Subcutaneous adipose tissue (tissue), 4 donors: ENCODE results near the gene GTF2E1. TPM values are rescaled to one million over a fixed set of nuclear protein-coding genes. Genes with fewer than 3 reads are reported as not detected.

Source experiments
- total RNA-seq, 4 donors: library from RNA; depleted of rRNA; stranded (reverse); fragments of >200 nt; gene quantifications; one replicate each; pipeline ENCODE4 v1.1.0, GENCODE V29; 2016
- TF ChIP-seq, protein P1 (sequence below): fragments of 450-650 bp; IDR thresholded peaks from one replicate; pipeline ENCODE4 v1.5.1; 2016; ENCODE audit warnings: low read depth, mild to moderate bottlenecking, control low read depth, antibody characterized with exemption, moderate library complexity

Gene GTF2E1
- total RNA-seq, 4 donors from 2014 or later = 10.2 to 16.0 (median 12.1) TPM

DNA sequence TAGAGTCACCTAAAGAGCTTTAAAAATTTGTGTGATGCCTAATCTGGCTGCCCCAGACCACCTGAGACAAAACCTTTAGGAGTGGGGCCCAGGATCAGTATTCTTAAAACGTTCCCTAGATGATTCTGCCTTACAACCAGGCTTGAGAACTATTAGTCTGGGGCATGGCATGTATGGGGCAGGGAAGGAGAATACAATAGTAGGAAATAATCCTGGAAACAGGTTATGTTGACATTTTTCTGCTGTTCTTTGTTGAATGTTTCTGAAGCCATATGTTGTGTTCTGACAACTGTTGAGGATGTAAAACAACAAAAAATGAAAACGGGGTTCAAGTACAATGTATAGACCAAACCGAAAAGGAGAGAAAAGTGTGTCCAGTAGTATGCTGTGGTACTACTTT is 2.9 kb downstream of the GTF2E1 start:
- TF ChIP-seq, protein P1, sequence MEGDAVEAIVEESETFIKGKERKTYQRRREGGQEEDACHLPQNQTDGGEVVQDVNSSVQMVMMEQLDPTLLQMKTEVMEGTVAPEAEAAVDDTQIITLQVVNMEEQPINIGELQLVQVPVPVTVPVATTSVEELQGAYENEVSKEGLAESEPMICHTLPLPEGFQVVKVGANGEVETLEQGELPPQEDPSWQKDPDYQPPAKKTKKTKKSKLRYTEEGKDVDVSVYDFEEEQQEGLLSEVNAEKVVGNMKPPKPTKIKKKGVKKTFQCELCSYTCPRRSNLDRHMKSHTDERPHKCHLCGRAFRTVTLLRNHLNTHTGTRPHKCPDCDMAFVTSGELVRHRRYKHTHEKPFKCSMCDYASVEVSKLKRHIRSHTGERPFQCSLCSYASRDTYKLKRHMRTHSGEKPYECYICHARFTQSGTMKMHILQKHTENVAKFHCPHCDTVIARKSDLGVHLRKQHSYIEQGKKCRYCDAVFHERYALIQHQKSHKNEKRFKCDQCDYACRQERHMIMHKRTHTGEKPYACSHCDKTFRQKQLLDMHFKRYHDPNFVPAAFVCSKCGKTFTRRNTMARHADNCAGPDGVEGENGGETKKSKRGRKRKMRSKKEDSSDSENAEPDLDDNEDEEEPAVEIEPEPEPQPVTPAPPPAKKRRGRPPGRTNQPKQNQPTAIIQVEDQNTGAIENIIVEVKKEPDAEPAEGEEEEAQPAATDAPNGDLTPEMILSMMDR = no peak

DNA sequence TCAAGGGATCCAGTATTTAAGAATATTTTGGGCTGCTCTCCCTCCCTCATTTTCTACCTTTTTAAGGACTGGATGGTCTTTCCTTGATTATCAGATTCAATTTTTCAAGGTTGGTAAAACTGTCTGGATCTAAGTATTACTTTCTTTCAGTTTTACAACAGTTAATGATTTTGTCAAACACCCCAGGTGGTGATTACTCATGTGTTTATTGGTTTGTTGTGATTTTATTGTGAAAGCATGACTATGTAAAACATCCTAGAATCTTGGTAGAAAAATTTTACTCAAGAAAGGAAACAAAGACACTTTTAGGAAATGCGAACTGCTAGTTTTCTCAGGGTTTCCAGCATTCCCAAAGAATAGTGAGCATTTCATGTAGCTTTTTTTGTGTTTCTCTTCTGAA is 7.3 kb downstream of the GTF2E1 start:
- TF ChIP-seq, protein P1 = no peak

DNA sequence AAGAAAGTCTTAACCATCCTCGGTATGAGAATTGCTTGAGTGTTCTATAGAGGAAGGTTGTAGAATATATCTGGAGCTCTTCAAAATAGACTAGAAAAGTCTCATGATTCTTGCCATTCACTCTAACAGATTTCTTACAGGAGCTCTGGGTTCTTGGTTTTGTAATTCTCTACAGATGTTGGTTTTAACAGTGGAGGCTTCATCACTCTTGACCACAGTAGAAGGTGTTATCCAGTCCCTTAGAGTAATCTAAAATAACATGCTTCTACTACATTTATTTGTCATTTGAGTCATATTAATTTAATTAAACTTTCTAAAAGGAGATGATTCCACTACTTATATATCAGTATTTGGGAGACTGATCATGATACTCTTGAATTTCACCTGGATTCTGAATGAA is 9.7 kb downstream of the GTF2E1 start:
- TF ChIP-seq, protein P1 = no peak

DNA sequence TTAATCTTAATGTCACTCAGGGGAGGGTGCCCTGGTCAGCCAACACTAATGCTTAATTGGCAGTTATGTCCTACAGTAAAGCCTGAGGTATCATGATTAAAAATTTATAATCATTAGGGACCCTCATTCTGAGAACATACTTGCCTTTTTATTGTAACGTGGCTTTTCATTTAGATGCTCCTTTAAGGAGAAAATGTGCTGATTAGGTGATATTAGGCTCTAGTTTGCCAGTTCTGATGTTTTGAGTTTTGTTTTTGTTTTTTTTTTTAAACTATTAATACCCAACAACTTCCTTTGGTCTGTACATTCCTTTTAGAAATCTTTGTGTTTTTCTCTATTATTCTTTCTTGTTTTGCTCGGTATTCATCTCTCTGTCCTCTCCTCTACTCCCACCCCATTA is 10.3 kb downstream of the GTF2E1 start:
- TF ChIP-seq, protein P1 = no peak

DNA sequence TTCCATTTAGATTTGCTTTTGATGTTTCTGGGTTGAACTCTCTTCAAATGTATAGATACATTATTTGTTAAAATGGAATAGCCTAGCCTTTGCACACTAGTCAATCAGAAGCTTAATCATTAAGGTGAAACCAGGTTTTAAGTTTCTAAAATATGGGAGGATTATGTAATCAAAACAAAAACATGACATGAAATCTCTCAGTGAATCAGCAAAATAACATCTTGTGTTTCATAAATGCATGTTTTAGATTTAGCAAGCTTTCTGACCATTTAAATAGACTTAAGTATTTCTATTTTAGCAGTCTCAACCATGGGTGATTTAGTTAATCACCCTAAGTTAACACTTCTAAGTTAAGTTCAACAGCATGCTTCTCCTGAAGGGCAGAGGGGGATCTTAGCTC is 11.3 kb downstream of the GTF2E1 start:
- TF ChIP-seq, protein P1 = no peak

DNA sequence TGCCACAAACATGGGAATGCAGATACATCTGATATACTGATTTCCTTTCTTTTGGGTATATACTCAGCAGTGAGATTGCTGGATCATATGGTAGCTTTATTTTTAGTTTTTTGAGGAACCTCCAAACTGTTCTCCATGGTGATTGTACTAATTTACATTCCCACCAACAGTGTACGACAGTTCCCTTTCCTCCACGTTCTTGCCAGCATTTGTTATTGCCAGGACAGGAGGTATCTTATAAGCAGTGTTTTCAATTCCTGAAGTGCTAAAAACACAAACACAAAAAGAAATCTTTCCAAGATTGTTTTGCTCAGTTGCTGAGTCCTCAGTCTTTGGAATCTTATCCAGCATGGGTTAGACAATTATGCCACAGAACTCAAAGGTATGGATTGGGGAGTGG is 13.5 kb downstream of the GTF2E1 start:
- TF ChIP-seq, protein P1 = no peak

DNA sequence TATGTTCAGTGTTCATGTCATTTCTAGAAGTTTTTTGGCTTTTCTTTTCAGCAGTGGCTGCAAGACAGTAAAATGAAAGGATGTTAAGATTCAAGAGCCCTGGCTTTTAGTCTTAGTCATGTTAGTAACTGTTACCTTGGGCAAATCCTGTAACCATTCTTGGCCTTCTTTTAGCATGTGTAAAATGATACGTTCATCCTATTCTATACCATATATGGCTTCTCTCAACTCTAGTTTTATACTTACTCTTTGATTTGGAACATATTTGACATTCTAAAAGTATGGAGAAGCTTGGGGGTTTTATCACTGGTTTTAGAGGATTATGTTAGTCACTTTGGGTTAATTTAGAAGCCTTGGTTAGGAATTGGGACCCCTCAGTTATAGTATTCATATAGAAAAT is 20.1 kb downstream of the GTF2E1 start:
- TF ChIP-seq, protein P1 = no peak

DNA sequence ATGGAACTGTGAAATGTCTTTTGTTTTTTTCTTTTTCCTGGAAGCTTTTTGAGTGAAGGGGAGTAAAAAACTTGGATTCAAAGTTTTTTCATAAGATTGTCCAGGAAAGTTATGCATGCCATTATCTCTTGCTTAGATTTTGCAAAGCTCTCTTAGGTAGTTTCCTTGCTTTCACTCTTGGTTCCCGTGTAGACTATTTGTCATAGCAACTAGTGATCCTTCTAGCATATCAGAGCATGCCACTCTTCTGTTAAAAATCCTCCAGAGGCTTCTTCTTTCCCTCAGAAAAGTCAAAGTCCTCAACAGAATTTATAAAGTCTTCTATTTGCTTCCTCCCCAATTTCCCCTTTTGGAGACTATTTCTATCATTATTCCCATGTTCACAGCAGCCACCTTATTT is 21.1 kb downstream of the GTF2E1 start:
- TF ChIP-seq, protein P1 = no peak
